K562 (cell line): Measurements from ENCODE around the gene TOM1L1. TPM values are rescaled to one million over a fixed set of nuclear protein-coding genes. Genes with fewer than 3 reads are reported as not detected.

Experiments
- E2F8 ChIP-seq: fragments of 450-650 bp; IDR thresholded peaks from 2 replicates; pipeline ENCODE4 v1.7.1; 2018; ENCODE audit warnings: mild to moderate bottlenecking, low read depth; ENCODE audit not compliant: partially characterized antibody
- MAX ChIP-seq: sonication (generic); formaldehyde crosslinking; IDR thresholded peaks from 2 replicates; pipeline ENCODE4 v1.9.0; 2022; ENCODE audit warnings: mild to moderate bottlenecking, missing genetic modification reagents
- MGA ChIP-seq: fragments of 450-650 bp; IDR thresholded peaks from 2 replicates; pipeline ENCODE4 v1.6.1; 2016; ENCODE audit warnings: mild to moderate bottlenecking, moderate library complexity
- MLLT1 ChIP-seq, 2 experiments: fragments of 450-650 bp; IDR thresholded peaks; 2 replicates each; pipeline ENCODE4 v1.6.1; 2016
- NFIC ChIP-seq: fragments of 450-650 bp; IDR thresholded peaks from 2 replicates; pipeline ENCODE4 v1.6.1; 2017; ENCODE audit warnings: mild to moderate bottlenecking, inconsistent platforms
- PREB ChIP-seq: sonication (generic); formaldehyde crosslinking; IDR thresholded peaks from 2 replicates; pipeline ENCODE4 v1.8.1; 2023; ENCODE audit warnings: mild to moderate bottlenecking, missing genetic modification reagents
- RAD51 ChIP-seq: fragments of 450-650 bp; IDR thresholded peaks from 2 replicates; pipeline ENCODE4 v1.7.1; 2016; ENCODE audit warnings: low read depth, mild to moderate bottlenecking, borderline replicate concordance
- ZNF584 ChIP-seq: fragments of 200-800 bp; sonication (Bioruptor generic); IDR thresholded peaks from 2 replicates; pipeline ENCODE4 v1.6.1; 2016; ENCODE audit warnings: low read depth, mild to moderate bottlenecking, missing genetic modification characterization, missing compliant biosample characterization
- polyA plus RNA-seq, 8 experiments: library from polyadenylated mRNA; depleted of rRNA in 4 of 8; stranded (reverse) in 5 of 8; unstranded in 3 of 8; fragments of >200 nt; fragmentation: Nextera tagmentation in 2 of 8; fragmentation: Illumina TruSeq in 1 of 8; extraction: Ambion mirVana in 2 of 8; extraction: Trizol in 1 of 8; gene quantifications; 2 replicates each; pipeline versions ENCODE4 v1.2.1 to v1.2.3, GENCODE V29; 2011 to 2014; ENCODE audit warnings: inconsistent platforms in 1 of 8, missing spikeins in 1 of 8
- total RNA-seq, 7 experiments: library from RNA; depleted of rRNA in 6 of 7; stranded (reverse); fragments of >200 nt in 6 of 7; fragmentation: Illumina TruSeq in 2 of 7; extraction: Trizol in 2 of 7; gene quantifications; 2 replicates each; pipeline versions ENCODE4 v1.2.1 to v1.2.3, GENCODE V29; 2011 to 2021; ENCODE audit warnings: low replicate concordance in 1 of 7

TOM1L1 gene
- total and polyA plus RNA-seq, 9 of the 15 experiments (the other 6 are each of a cell fraction or from before 2014, with no cell fraction given), result 21.3 to 74.3 (median 31.0) TPM

GRCh38 chr17:54860617-54861470 is 39.8 kb upstream of the TOM1L1 start (continued):
- TF ChIP-seq MGA (no peak), MAX (no peak), NFIC (peak; percentile 96), ZNF584 (CRISPR knock-in tag) (0 out of 2 replicates have a peak, but pooled peaks have one; percentile 5), MLLT1 (IDR thresholded peaks at IDR 0.05) (peak in 1 of 2 experiments; percentile 28; a peak in 1 of 4 replicates), E2F8 (peak; percentile 41), RAD51 (no peak; the same call in 1 of the 2 replicates), PREB (no peak)
